Ishikawa (cell line): ENCODE measurements around the gene PLA2R1.

ENCODE experiments used
- CEBPB ChIP-seq: IDR thresholded peaks from 2 replicates; pipeline ENCODE4 v1.6.1; 2012
- CREB1 ChIP-seq: IDR thresholded peaks from 2 replicates; pipeline ENCODE4 v1.6.1; 2012; ENCODE audit warnings: low read depth
- EGR1 ChIP-seq: IDR thresholded peaks from 2 replicates; pipeline ENCODE4 v1.6.1; 2012
- EP300 ChIP-seq: IDR thresholded peaks from 2 replicates; pipeline ENCODE4 v1.6.1; 2012; ENCODE audit warnings: borderline replicate concordance
- FOXM1 ChIP-seq: IDR thresholded peaks from 2 replicates; pipeline ENCODE4 v1.6.1; 2012; ENCODE audit warnings: low read depth, borderline replicate concordance
- NFIC ChIP-seq: IDR thresholded peaks from 2 replicates; pipeline ENCODE4 v1.6.1; 2012
- RAD21 ChIP-seq: IDR thresholded peaks from 2 replicates; pipeline ENCODE4 v1.6.1; 2012; ENCODE audit warnings: low read depth
- TAF1 ChIP-seq: IDR thresholded peaks from 2 replicates; pipeline ENCODE4 v1.6.1; 2012; ENCODE audit warnings: low read depth, mild to moderate bottlenecking
- TCF12 ChIP-seq: IDR thresholded peaks from 2 replicates; pipeline ENCODE4 v1.6.1; 2012; ENCODE audit warnings: low read depth
- TEAD4 ChIP-seq: IDR thresholded peaks from 2 replicates; pipeline ENCODE4 v1.6.1; 2012
- USF1 ChIP-seq: IDR thresholded peaks from 2 replicates; pipeline ENCODE4 v1.6.1; 2012
- YY1 ChIP-seq: IDR thresholded peaks from 2 replicates; pipeline ENCODE4 v1.6.1; 2012; ENCODE audit warnings: low read depth
- ZBTB7A ChIP-seq: IDR thresholded peaks from 2 replicates; pipeline ENCODE4 v1.6.1; 2012; ENCODE audit warnings: low read depth
- TF ChIP-seq, protein P1 (sequence below): IDR thresholded peaks from 2 replicates; pipeline ENCODE4 v1.6.1; 2012; ENCODE audit warnings: low read depth, mild to moderate bottlenecking
- TF ChIP-seq, protein P2 (sequence below): IDR thresholded peaks from 2 replicates; pipeline ENCODE4 v1.6.1; 2012

Gene PLA2R1

GRCh38 chr2:159890551-159891266, 171.7 kb downstream of the PLA2R1 start:
- no peak for TF ChIP-seq EP300
- TF ChIP-seq USF1: no peak
- no peak for TF ChIP-seq YY1
- no peak for TF ChIP-seq TEAD4
- TF ChIP-seq, protein P1, sequence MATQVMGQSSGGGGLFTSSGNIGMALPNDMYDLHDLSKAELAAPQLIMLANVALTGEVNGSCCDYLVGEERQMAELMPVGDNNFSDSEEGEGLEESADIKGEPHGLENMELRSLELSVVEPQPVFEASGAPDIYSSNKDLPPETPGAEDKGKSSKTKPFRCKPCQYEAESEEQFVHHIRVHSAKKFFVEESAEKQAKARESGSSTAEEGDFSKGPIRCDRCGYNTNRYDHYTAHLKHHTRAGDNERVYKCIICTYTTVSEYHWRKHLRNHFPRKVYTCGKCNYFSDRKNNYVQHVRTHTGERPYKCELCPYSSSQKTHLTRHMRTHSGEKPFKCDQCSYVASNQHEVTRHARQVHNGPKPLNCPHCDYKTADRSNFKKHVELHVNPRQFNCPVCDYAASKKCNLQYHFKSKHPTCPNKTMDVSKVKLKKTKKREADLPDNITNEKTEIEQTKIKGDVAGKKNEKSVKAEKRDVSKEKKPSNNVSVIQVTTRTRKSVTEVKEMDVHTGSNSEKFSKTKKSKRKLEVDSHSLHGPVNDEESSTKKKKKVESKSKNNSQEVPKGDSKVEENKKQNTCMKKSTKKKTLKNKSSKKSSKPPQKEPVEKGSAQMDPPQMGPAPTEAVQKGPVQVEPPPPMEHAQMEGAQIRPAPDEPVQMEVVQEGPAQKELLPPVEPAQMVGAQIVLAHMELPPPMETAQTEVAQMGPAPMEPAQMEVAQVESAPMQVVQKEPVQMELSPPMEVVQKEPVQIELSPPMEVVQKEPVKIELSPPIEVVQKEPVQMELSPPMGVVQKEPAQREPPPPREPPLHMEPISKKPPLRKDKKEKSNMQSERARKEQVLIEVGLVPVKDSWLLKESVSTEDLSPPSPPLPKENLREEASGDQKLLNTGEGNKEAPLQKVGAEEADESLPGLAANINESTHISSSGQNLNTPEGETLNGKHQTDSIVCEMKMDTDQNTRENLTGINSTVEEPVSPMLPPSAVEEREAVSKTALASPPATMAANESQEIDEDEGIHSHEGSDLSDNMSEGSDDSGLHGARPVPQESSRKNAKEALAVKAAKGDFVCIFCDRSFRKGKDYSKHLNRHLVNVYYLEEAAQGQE: no peak
- TF ChIP-seq ZBTB7A: no peak
- TF ChIP-seq TCF12: no peak
- no peak for TF ChIP-seq EGR1
- TF ChIP-seq TAF1: no peak
- TF ChIP-seq CREB1: no peak
- no peak for TF ChIP-seq CEBPB
- no peak for TF ChIP-seq FOXM1
- TF ChIP-seq NFIC: no peak
- TF ChIP-seq, protein P2, sequence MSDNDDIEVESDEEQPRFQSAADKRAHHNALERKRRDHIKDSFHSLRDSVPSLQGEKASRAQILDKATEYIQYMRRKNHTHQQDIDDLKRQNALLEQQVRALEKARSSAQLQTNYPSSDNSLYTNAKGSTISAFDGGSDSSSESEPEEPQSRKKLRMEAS: no peak
- no peak for TF ChIP-seq RAD21

DNA sequence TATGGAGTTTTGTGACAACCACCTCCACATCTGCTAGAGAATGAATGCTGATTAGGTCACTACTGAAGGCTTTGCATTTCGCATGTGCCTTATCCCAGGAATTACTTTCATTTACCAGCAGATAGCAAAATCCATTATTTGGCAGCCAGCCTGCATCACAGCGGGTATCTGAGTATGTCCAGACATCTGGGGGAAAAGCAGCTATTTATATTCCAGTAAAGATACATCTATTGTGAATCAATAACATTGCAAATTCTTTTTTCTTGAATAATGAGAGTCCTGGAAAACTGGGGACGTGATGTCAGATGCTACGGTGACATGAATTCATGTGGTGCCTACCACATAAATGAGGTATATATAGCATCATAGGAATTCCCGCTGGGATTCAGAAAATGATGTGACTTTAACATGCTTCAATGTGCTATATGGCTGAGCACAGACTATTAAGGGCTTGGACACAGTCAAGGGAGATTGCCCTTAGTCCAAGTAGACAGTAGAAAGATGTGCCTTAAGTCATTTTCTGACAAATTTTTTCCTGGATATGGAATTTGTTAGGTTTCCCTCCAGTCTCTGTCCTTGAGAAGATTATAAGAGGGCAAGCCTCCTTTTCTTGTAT, 180.2 kb downstream of the PLA2R1 start:
- no peak for TF ChIP-seq TEAD4
- TF ChIP-seq YY1: no peak
- TF ChIP-seq, protein P1: no peak
- TF ChIP-seq CEBPB: no peak
- TF ChIP-seq, protein P2: no peak
